GM23338 (cell line): ENCODE results near the gene CAMTA1. TPM values are rescaled to one million over a fixed set of nuclear protein-coding genes. Genes with fewer than 3 reads are reported as not detected.

Experiments used
- ATAC-seq: fragments of 200-7000 bp; cut with Tn5 transposase; 3 replicates; pipeline ENCODE4 v1.9.1; 2020
- DNase-seq: peaks from one replicate; pipeline ENCODE4 v3.0.0-alpha.2; 2015; ENCODE audit warnings: low spot score
- H2AFZ ChIP-seq: fragments of 200-600 bp; sonication (generic); 2 replicates; pipeline ENCODE4 v1.8.0; 2016; ENCODE audit warnings: antibody characterized with exemption, mild to moderate bottlenecking, moderate library complexity
- H3F3A ChIP-seq: fragments of 200-600 bp; sonication (generic); replicated peaks from 2 replicates; pipeline ENCODE4 v1.8.0; 2017; ENCODE audit warnings: antibody characterized with exemption, mixed run types, low read depth
- H3K27ac ChIP-seq: fragments of 200-600 bp; sonication (generic); 2 replicates; pipeline ENCODE4 v1.6.1; 2016; ENCODE audit warnings: low read depth
- H3K27me3 ChIP-seq: fragments of 200-600 bp; sonication (generic); 2 replicates; pipeline ENCODE4 v1.8.0; 2016; ENCODE audit warnings: mild to moderate bottlenecking, mixed run types, moderate library complexity; ENCODE audit not compliant: insufficient read depth
- H3K36me3 ChIP-seq: fragments of 200-600 bp; sonication (generic); 2 replicates; pipeline ENCODE4 v1.8.0; 2016; ENCODE audit warnings: mild to moderate bottlenecking; ENCODE audit not compliant: insufficient read depth
- H3K4me1 ChIP-seq: fragments of 200-600 bp; sonication (generic); 2 replicates; pipeline ENCODE4 v1.8.0; 2016; ENCODE audit warnings: mild to moderate bottlenecking, moderate library complexity; ENCODE audit not compliant: insufficient read depth
- H3K4me2 ChIP-seq: fragments of 200-600 bp; sonication (generic); 2 replicates; pipeline ENCODE4 v1.7.1; 2017; ENCODE audit warnings: mixed run types
- H3K4me3 ChIP-seq: fragments of 200-600 bp; sonication (generic); 2 replicates; pipeline ENCODE4 v1.6.1; 2016; ENCODE audit warnings: mixed run types
- H3K79me2 ChIP-seq: fragments of 200-600 bp; sonication (generic); replicated peaks from 2 replicates; pipeline ENCODE4 v1.8.0; 2017; ENCODE audit warnings: mild to moderate bottlenecking; ENCODE audit not compliant: insufficient read depth
- H3K9me2 ChIP-seq: fragments of 200-600 bp; sonication (generic); 2 replicates; pipeline ENCODE4 v1.8.0; 2017; ENCODE audit not compliant: insufficient read depth
- H4K20me1 ChIP-seq: fragments of 200-600 bp; sonication (generic); replicated peaks from 2 replicates; pipeline ENCODE4 v1.8.0; 2017; ENCODE audit warnings: mild to moderate bottlenecking; ENCODE audit not compliant: insufficient read depth
- H3K27ac Mint-ChIP-seq: 2 replicates; pipeline ENCODE4 v1.8.0; 2020; ENCODE audit warnings: inconsistent platforms, mild to moderate bottlenecking, moderate library complexity, mixed read lengths
- H3K27me3 Mint-ChIP-seq: 3 replicates; pipeline ENCODE4 v1.8.0; 2022; ENCODE audit warnings: low read depth, mild to moderate bottlenecking, moderate library complexity, mixed read lengths, inconsistent platforms; ENCODE audit not compliant: insufficient read depth, poor library complexity
- H3K36me3 Mint-ChIP-seq: 3 replicates; pipeline ENCODE4 v1.8.0; 2021; ENCODE audit warnings: low read depth, mild to moderate bottlenecking, inconsistent platforms, moderate library complexity, mixed read lengths
- H3K4me1 Mint-ChIP-seq: 3 replicates; pipeline ENCODE4 v1.8.0; 2020; ENCODE audit warnings: mild to moderate bottlenecking, inconsistent platforms, mixed read lengths
- H3K4me3 Mint-ChIP-seq: 3 replicates; pipeline ENCODE4 v1.8.0; 2021; ENCODE audit warnings: moderate library complexity, mild to moderate bottlenecking, inconsistent platforms, mixed read lengths
- H3K9me3 Mint-ChIP-seq: 3 replicates; pipeline ENCODE4 v1.8.0; 2020; ENCODE audit warnings: moderate library complexity, mild to moderate bottlenecking, inconsistent platforms, mixed read lengths
- CREB1 ChIP-seq: fragments of 250-450 bp; sonication (Bioruptor Pico); IDR thresholded peaks from 2 replicates; pipeline ENCODE4 v1.5.0; 2020; ENCODE audit warnings: low read depth, mild to moderate bottlenecking, moderate library complexity
- CTCF ChIP-seq, 2 experiments: fragments of 200-600 bp in 1 of 2; sonication (generic) in 1 of 2; conservative IDR thresholded peaks; 2 replicates each; pipeline versions ENCODE4 v1.5.1 to v1.6.1; 2016 to 2017; ENCODE audit warnings: antibody characterized with exemption in 2 of 2, low read depth in 2 of 2, mild to moderate bottlenecking in 2 of 2, moderate library complexity in 1 of 2
- EZH2 ChIP-seq: fragments of 200-600 bp; sonication (generic); IDR thresholded peaks from one replicate; pipeline ENCODE4 v1.8.0; 2017; ENCODE audit warnings: antibody characterized with exemption, mild to moderate bottlenecking, low read depth; ENCODE audit not compliant: unreplicated experiment
- JUNB ChIP-seq: IDR thresholded peaks from one replicate; pipeline ENCODE4 v1.6.1; 2016; ENCODE audit warnings: antibody characterized with exemption; ENCODE audit not compliant: unreplicated experiment
- NANOG ChIP-seq: IDR thresholded peaks from 2 replicates; pipeline ENCODE4 v1.6.1; 2016; ENCODE audit warnings: antibody characterized with exemption, borderline replicate concordance
- STAT1 ChIP-seq: IDR thresholded peaks from one replicate; pipeline ENCODE4 v1.6.1; 2016; ENCODE audit warnings: antibody characterized with exemption; ENCODE audit not compliant: unreplicated experiment
- ZNF114 ChIP-seq: fragments of 250-450 bp; sonication (Bioruptor Pico); IDR thresholded peaks from 2 replicates; pipeline ENCODE4 v1.5.0; 2020; ENCODE audit warnings: mild to moderate bottlenecking, moderate library complexity
- ZNF331 ChIP-seq: fragments of 250-450 bp; sonication (Bioruptor Pico); IDR thresholded peaks from 2 replicates; pipeline ENCODE4 v1.5.0; 2020; ENCODE audit warnings: low read depth, mild to moderate bottlenecking, moderate library complexity
- ZNF462 ChIP-seq: fragments of 250-450 bp; sonication (Bioruptor Pico); IDR thresholded peaks from 2 replicates; pipeline ENCODE4 v1.5.0; 2020; ENCODE audit warnings: mild to moderate bottlenecking, moderate library complexity
- polyA plus RNA-seq: library from polyadenylated mRNA; unstranded; fragments of >200 nt; fragmentation: Nextera tagmentation; extraction: Ambion mirVana; gene quantifications from 2 replicates; pipeline ENCODE4 v1.2.1, GENCODE V29; 2016
- total RNA-seq: library from RNA; depleted of rRNA; stranded (reverse); fragments of >200 nt; shearing (Covaris generic); gene quantifications from 2 replicates; pipeline ENCODE4 v1.2.3, GENCODE V29; 2014
- TF ChIP-seq, protein P1 (sequence below): IDR thresholded peaks from one replicate; pipeline ENCODE4 v1.6.1; 2018; ENCODE audit warnings: antibody characterized with exemption; ENCODE audit not compliant: unreplicated experiment

The CAMTA1 gene
- total and polyA plus RNA-seq, 2 experiments from 2014 or later, result 115 to 519 TPM

- DNase-seq (no peak), ATAC-seq (no peak)
- Histone ChIP-seq H3K27me3 (no peaks in the 10 kb centered on the region), H3K36me3 (no peaks in the 10 kb centered on the region; the same call in 1 of the 2 replicates), H3F3A (no peaks in the 10 kb centered on the region), H3K9me2 (no peaks in the 10 kb centered on the region), H3K4me2 (no peak overlapping the region), H4K20me1 (no peaks in the 10 kb centered on the region), H3K79me2 (no peaks in the 10 kb centered on the region), H2AFZ (no peak overlapping the region), H3K4me1 (no peaks in the 10 kb centered on the region), H3K27ac (no peak overlapping the region), H3K4me3 (no peak overlapping the region)
- Mint-ChIP-seq H3K4me3 (no peak overlapping the region), H3K9me3 (no peaks in the 10 kb centered on the region), H3K36me3 (no peaks in the 10 kb centered on the region), H3K4me1 (no peaks in the 10 kb centered on the region), H3K27ac (no peak overlapping the region), H3K27me3 (no peaks in the 10 kb centered on the region)
- no peak for TF ChIP-seq STAT1
Measured at GRCh38 chr1:6762060-6762459, 23.2 kb upstream of the CAMTA1 start.

DNA sequence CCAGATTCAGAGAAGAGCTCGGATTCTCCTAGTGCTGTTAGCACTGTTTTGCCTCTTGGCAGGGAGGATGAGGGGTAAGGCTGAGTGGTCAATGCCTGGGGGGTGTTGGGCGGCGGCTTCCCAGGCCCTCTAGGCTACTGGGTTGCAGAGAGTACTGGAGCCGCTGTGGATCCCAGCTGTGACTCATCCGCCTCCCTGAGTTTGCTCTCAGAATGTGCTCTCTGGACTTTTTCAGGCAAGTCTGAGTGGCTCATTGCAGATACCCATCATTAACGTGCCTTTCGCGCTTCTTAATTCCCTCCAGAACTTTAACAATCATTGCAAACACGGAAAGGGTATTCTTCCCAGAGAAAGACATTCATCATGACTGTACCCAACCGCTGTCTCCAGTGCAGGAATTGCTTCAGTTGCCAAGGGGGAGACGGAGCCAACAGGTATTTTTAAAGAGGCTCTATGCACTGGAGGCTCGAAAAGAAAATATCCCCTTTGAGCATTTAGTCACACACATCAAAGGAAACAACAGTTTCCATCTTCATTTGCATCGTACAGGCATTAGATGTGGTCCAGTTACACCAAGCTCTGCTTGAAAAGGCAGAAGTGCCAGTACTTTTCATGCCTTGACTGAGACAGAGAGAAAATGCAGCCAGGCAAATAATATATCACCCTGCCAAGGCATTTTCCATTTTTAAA, 14.4 kb upstream of the CAMTA1 start:
- Histone ChIP-seq H3K27me3 (no peaks in the 10 kb centered on the region), H3K4me2 (peak overlapping the region; percentile 32), H4K20me1 (no peaks in the 10 kb centered on the region), H2AFZ (peak overlapping the region; percentile 91), H3K4me3 (no peak overlapping the region), H3K4me1 (peaks cover 21% of the 10 kb centered on the region), H3K79me2 (no peaks in the 10 kb centered on the region), H3K36me3 (no peaks in the 10 kb centered on the region), H3F3A (0 out of 2 replicates have a peak, but pooled peaks cover 7% of the 10 kb centered on the region), H3K27ac (no peak overlapping the region), H3K9me2 (no peaks in the 10 kb centered on the region)
- H3K9me3 Mint-ChIP-seq, result no peaks in the 10 kb centered on the region
- no peak overlapping the region for H3K4me3 Mint-ChIP-seq
- DNase-seq (peak; percentile 42), ATAC-seq (peak; percentile 94)
- no peak overlapping the region for H3K27ac Mint-ChIP-seq
- H3K36me3 Mint-ChIP-seq, result no peaks in the 10 kb centered on the region
- H3K4me1 Mint-ChIP-seq, result peaks cover 23% of the 10 kb centered on the region
- peaks cover 4% of the 10 kb centered on the region for H3K27me3 Mint-ChIP-seq
- TF ChIP-seq ZNF331 (CRISPR knock-in tag) (no peak), EZH2 (no peak), STAT1 (no peak), NANOG (no peak), ZNF462 (CRISPR knock-in tag) (no peak), CREB1 (no peak), JUNB (no peak), CTCF (conservative IDR thresholded peaks at IDR 0.05; ENCODE audit: low read depth in 2 of 2) (no peak), ZNF114 (CRISPR knock-in tag) (no peak)
- TF ChIP-seq, protein P1, sequence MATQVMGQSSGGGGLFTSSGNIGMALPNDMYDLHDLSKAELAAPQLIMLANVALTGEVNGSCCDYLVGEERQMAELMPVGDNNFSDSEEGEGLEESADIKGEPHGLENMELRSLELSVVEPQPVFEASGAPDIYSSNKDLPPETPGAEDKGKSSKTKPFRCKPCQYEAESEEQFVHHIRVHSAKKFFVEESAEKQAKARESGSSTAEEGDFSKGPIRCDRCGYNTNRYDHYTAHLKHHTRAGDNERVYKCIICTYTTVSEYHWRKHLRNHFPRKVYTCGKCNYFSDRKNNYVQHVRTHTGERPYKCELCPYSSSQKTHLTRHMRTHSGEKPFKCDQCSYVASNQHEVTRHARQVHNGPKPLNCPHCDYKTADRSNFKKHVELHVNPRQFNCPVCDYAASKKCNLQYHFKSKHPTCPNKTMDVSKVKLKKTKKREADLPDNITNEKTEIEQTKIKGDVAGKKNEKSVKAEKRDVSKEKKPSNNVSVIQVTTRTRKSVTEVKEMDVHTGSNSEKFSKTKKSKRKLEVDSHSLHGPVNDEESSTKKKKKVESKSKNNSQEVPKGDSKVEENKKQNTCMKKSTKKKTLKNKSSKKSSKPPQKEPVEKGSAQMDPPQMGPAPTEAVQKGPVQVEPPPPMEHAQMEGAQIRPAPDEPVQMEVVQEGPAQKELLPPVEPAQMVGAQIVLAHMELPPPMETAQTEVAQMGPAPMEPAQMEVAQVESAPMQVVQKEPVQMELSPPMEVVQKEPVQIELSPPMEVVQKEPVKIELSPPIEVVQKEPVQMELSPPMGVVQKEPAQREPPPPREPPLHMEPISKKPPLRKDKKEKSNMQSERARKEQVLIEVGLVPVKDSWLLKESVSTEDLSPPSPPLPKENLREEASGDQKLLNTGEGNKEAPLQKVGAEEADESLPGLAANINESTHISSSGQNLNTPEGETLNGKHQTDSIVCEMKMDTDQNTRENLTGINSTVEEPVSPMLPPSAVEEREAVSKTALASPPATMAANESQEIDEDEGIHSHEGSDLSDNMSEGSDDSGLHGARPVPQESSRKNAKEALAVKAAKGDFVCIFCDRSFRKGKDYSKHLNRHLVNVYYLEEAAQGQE, result no peak
